ENCODE data around the gene MLPH.

The MLPH gene

GRCh38 chr2:237540223-237540775 lies 53.2 kb downstream of the MLPH start:
- no peak for DNase-seq (ENCODE audit: low read depth, low spot score)

DNA sequence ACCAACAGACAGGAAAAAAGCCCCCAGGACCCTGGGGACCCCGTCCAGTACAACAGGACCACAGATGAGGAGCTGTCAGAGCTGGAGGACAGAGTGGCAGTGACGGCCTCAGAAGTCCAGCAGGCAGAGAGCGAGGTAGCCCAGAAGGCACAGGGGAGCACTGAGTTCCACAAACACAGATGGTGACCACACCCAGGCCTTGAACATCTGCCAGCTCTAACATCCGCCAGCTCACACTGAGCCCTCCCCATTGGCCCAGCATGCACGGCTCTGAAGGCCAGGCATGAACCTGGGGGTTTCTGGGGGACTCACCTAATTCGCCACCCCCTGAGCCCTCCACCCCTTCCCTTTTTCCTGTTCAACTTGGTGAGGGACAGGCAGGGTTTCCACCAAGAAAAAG lies 53.8 kb downstream of the MLPH start:
- no peak for DNase-seq (ENCODE audit: low read depth, low spot score)

GRCh38 chr2:237541243-237541642 lies 54.2 kb downstream of the MLPH start:
- DNase-seq (ENCODE audit: low read depth, low spot score) = peak; percentile 48

- DNase-seq (ENCODE audit: low read depth, low spot score) = no peak
Measured at GRCh38 chr2:237542001-237542704, 55.1 kb downstream of the MLPH start.

DNA sequence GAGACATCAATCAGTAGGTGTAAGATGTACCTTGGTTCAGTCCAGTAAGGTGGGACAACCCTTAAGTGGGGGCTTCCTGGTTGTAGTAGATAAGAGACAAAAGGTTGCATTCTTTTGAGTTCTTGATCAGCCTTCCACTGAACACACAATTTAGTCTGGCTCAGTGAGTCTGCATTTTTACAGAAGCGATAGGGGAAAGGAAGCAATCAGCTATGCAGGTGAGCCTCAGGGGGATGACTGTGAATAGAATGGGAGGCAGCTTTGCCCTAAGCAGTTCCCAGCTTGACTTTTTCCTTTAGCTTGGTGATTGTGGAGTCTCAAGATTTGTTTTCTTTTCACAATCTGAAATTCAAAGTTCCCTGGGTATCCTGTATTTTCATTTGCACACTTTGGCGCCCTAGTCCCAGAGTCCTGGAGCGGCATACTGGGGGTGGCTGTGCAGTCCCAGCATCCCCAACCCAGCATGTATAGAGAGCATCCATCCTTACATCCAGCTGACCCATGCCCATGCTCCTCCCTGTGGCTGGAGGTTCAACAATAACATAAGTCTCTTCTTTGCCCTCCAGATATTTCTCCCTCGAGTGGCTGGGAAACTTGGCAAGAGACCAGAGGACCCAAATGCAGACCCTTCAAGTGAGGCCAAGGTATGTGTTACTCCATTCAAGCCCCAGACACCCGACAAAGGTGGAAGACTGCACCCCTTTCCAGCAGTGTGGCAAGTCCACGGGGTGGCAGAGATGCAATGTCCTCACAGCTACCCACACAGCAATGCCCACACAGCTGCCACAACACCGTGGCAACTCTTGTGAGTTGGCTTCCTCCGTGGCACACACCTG lies 59.2 kb downstream of the MLPH start:
- DNase-seq (ENCODE audit: low read depth, low spot score) = peak; percentile 66

- no peak for DNase-seq (ENCODE audit: low read depth, low spot score)
Measured at GRCh38 chr2:237546876-237547395, 59.9 kb downstream of the MLPH start.

- peak; percentile 66 for DNase-seq (ENCODE audit: low read depth, low spot score)
Measured at GRCh38 chr2:237547841-237548416, 60.9 kb downstream of the MLPH start.

DNA sequence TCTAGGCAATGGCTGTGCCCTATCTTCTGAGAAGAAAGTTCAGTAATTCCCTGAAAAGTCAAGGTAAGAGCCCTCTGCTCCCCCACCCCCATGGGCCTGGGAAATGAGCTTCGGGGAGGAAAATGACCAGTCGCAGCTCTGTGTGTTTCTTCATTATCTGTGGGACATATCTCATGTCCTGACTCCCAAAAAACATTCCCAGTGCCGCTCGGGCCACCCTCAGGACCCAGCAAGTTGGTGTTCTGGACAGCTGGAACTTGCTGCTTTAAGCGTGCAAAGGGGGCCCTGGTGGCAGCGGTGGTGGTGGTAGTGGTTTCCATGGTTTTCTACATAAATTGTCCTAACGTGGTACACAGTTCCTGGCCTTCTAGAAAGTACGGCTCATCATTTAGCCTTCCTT lies 62.2 kb downstream of the MLPH start:
- DNase-seq (ENCODE audit: low read depth, low spot score) = no peak

- DNase-seq (ENCODE audit: low read depth, low spot score) = no peak
Measured at GRCh38 chr2:237549643-237550415, 62.8 kb downstream of the MLPH start.

DNA sequence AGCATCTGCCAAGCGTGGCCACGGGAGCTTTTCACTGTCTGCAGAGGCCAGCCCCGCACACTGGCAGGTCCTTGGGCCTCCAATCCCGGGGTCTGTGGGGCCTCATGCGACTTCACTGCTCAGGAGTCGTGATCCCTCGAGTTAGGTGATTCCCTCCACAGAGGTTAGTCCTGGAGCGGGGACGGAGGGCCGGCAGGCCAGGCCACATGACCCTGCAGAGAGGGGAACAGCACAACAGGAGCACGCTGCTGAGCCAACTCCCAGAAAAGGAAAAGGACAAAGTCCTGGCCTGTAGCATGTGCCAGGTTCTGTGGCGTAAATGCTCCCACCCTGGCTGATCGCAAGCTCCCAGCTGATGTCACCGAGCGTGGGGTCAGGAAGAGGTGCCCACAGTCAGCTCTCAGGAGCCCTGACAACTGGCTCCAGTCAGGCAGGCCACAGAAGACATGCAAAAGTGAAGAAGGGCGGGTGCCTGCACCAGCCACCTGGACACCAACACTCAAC lies 64.1 kb downstream of the MLPH start:
- DNase-seq (ENCODE audit: low read depth, low spot score) = no peak

GRCh38 chr2:237552908-237553307 lies 65.9 kb downstream of the MLPH start:
- DNase-seq (ENCODE audit: low read depth, low spot score) = no peak

- no peak for DNase-seq (ENCODE audit: low read depth, low spot score)
Measured at GRCh38 chr2:237553948-237554347, 66.9 kb downstream of the MLPH start.

DNA sequence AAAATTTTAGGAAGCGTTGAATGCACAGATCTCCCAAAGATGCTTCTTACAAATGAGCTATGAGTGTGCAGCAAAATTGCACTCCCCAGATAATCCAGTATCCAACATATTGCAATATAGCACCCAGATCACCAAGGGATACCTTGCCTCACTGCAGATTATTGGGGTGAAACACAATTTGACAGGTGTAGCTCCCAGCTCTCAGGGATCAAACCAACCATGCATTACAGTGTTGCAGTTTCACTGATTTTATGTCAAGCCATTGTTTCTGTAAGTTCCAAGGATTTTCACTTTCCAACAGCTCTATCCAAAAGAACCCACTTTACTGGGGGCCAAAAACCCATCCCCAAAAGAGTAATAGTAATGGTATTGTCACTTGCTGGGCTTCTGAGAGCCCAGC lies 68.5 kb downstream of the MLPH start:
- no peak for DNase-seq (ENCODE audit: low read depth, low spot score)

GRCh38 chr2:237556773-237557632 lies 70.0 kb downstream of the MLPH start:
- DNase-seq (ENCODE audit: low read depth, low spot score) = no peak

GRCh38 chr2:237557633-237558015 lies 70.6 kb downstream of the MLPH start:
- DNase-seq (ENCODE audit: low read depth, low spot score) = no peak

DNA sequence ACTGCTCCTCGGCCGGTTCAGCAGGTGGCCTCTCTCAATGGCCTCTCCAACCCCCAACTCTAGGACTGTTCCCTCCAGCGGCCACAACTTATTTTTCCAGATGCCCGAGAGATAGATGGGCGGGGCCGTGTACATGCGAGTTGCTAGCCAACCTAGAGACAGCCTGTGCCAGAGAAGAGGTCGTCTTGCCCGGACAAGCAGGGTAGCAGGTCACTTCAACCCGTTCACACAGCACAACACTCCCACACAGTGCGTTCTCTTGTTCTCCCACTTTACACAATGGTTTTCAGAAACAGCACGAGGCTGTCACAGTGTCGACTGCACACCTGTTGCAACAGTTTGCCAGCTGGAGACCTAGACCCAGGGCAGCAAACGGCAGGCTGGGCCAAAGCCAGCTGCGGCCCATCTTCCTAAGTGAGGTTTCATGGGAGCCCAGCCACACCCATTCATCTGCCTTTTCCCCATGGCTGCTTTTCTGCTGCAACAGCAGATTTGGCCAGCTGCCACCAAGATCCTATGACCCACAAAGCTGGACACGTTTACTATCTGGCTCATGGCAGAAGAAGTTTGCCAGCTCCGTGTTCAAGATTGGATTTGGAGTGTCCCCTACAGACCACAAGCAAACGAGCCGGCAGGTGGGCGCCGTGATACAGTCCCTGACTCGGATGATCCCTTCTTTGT lies 72.0 kb downstream of the MLPH start:
- no peak for DNase-seq (ENCODE audit: low read depth, low spot score)

- DNase-seq (ENCODE audit: low read depth, low spot score) = no peak
Measured at GRCh38 chr2:237561221-237561620, 74.2 kb downstream of the MLPH start.

DNA sequence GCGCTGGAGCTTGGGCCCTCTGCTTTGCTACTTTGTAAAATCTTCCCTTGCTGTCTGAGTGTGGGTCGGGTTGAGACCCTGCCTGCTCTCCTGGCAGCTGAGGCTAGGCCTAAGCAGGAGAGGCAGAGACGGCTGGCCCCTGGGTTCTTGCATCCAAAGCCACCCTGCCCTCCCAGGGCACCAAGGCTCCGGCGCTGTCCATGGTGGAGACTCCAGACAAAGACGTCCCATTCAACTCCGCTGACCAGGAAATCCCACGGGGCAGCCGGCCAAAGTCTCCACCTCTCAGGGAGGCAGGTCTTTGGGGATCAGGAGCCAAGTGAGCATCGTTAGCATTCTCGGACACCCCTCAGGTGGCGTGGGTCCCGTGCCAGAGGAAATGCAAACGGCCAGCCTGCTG lies 76.8 kb downstream of the MLPH start:
- peak; percentile 57 for DNase-seq (ENCODE audit: low read depth, low spot score)

DNA sequence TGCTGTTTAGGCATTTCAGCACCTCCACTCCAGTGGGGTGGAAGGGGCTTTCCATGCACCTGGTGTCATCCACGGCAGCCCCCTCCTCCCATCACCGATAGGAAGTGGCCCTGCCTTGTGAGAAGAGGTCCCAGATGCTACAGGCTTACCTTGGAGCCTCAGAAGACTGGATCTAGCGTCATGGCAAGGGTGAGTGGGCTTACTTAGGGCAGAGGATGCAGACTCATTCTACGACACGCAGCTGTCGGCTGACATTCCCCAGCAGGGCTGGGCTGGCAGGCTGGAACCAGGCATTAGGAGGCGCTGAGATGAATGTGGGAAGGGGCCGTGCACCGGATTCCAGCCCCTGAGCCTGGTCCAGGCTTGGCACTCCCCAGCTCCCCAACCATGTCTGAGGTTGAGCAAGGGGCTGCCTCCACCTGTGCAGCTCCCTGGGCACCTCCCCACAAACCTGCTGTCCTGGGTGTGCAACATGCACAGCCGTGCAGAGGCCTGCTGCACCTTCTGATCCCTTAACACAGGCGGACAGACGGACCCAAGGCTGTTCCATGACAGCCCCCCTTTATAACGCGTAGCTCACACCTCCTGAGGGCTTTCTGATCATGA lies 77.6 kb downstream of the MLPH start:
- DNase-seq (ENCODE audit: low read depth, low spot score) = no peak

Data from ELF-1 (cell line).